AG08396 (cell line): ENCODE measurements around the gene TRIM25.

ENCODE experiments used
- DNase-seq: peaks from one replicate; pipeline ENCODE4 v3.0.0; 2012; ENCODE audit warnings: low spot score, mixed read lengths

Gene TRIM25

GRCh38 chr17:56896217-56896967 is 17.5 kb downstream of the TRIM25 start:
- DNase-seq: no peak

- DNase-seq: no peak
Observed at GRCh38 chr17:56894859-56895455, 18.9 kb downstream of the TRIM25 start.

- no peak for DNase-seq
Observed at GRCh38 chr17:56893503-56893902, 20.3 kb downstream of the TRIM25 start.

GRCh38 chr17:56892333-56892732 is 21.5 kb downstream of the TRIM25 start:
- DNase-seq: no peak

DNA sequence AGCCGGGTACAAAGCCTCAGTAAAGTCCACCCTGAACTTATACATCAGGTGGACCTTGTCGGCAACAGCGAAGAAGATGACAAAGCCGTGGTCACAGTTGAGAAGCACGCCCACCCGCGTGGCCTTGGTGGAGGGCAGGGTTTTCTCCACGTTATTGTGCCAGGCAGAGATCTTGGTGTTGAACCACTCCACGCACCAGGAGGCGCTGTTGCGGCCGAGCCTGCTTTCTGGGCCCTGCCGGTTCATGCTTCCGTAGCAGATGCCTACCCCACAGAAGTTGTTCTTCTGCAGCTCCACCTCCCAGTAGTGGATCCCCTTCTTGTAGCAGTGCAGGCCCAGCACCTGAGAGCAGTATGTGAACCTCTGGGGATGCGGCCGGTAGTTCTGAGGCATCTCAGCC is 22.1 kb downstream of the TRIM25 start:
- peak; percentile 39 for DNase-seq

- DNase-seq: no peak
Observed at GRCh38 chr17:56890906-56891674, 22.8 kb downstream of the TRIM25 start.

DNA sequence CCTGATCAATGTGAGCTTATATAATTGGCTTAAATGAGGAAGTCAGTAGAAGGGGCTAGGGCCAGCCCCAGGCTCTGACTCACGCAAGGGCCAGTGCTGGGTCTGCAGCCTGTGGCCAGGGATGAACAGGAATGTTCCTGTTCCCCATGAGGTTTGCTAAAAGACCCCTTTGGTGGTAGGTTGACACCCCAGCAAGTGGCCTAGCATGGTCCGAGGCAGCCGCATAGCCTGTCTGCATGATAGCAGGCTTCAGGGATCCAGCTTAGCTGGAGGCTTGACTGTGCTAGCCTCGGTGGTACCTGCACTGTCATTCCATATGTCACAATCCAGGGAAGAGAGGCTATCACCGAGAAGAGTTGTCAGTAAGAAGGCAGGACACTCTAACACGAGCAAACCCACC is 23.5 kb downstream of the TRIM25 start:
- no peak for DNase-seq

- no peak for DNase-seq
Observed at GRCh38 chr17:56887552-56888467, 26.0 kb downstream of the TRIM25 start.

GRCh38 chr17:56887105-56887504 is 26.7 kb downstream of the TRIM25 start:
- no peak for DNase-seq

DNA sequence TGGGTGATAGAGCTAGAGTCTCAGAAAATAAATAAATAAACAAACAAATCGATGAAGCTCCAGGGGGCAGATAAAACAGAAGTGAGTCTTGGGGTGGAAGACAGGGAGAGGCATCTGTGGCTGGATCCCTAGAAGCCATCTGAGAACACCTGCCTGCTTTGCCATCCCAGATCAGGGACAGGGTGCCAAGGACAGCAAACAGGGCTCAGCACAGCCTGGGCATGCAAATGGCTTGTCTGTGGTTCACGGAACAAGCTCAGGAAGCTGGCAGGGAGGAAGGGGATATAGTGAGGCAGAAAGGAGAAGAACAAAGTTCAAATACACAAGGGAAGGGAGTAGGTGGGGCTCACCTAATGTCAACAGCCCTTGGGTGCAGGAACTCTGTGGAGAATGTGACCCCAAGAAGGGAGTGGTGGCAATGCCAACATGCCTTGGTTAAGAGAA is 27.5 kb downstream of the TRIM25 start:
- DNase-seq: no peak

GRCh38 chr17:56885312-56885657 is 28.6 kb downstream of the TRIM25 start:
- DNase-seq: no peak

DNA sequence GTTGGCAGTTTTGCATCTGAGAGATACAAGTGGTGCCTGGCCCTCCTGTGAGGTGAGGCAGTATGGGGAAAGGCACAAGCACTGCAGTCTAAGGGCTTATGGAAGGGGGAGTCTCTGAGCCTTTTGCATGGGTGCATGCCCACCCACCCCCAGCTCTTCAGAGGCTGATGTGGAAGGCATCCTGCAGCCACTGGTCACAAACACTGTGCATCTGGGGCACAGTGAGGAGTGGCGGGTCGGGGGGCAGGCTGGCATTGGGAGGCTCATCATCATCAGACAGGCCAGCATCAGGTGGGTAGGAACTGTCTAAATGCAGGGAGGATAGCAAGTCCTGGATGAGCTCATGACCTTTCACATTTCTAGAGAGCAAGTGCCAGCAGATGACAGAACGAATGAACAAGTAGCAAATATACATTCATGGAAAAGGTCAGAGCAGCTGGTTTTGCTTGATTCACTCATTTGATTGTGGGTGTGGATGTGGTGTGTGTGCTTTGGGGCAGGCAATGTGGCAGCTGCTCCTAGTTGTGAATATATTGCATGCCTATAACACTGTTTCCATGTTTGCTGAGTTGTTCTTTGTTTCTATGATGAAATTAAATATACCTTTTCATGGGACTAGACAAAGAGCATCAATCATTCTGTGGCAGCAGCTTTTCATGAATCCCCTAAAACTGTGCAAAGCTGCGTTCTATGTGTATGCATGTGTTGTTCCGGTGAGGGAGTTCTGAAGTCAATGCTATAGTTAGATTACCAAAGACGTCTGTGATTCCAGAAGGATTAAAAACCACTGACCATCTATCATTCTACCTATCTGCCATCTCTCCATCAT is 29.2 kb downstream of the TRIM25 start:
- no peak for DNase-seq

DNA sequence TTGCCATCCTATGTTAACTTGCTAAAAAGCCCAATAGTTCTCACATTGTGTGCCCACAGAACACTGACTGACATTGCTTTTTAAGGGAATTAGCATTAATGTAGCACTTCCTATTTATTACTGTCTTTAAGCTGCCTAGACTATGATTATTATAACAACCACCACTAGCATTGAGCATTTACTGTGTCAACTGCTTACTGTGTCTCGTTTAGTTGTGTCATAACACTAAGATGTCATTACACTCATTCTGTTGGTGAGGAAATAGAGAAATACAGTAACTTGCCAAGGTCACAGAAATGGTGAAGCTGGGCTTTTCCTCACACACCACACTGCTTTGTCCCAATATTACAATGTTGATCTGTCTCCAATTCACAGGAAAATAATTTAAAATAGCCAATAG is 30.2 kb downstream of the TRIM25 start:
- no peak for DNase-seq

DNA sequence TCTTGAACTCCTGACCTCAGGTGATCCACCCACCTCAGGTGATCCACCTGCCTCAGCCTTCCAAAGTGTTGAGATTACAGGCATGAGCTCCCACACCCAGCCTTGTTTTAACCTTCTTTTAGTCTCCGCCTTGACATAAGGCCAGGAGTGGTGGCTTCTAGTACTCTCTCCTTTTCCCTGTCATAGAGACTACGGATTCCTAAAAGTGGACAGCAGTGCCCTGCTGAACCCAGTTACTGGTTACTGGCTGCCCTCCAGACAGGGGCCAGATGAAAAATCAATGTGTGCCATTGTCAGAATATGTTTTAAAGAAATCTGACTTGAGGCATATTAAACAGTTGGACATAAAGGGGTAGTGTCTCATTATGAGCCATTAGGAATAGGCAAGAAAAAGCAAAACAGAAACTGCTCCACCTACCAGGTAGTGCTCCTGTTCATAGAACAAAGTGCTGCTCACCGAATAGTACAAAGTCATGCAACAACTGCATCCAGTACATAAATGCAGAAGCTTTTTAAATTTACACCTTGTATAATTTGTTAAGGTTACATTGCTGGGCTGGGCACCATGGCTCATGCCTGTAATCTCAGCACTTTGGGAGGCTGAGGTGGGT is 32.1 kb downstream of the TRIM25 start:
- no peak for DNase-seq

DNA sequence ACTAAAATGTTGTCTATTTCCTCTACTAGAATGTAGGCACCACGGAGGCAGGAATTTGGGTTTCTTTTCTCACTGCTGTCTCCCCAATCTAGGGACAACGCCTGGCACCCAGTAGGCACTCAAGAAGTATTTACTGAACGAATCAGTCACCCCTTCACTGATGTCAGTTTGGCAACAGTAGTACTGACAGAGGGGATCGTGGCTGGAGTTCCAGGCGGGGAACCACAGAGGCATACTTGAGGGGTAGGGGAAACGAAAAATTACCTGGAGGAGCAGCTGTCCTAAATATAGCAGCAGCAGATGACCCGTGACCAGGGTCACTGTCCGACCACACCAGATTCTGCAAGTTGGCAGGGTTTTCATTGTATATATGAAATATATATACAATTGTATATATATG is 33.3 kb downstream of the TRIM25 start:
- DNase-seq: no peak

DNA sequence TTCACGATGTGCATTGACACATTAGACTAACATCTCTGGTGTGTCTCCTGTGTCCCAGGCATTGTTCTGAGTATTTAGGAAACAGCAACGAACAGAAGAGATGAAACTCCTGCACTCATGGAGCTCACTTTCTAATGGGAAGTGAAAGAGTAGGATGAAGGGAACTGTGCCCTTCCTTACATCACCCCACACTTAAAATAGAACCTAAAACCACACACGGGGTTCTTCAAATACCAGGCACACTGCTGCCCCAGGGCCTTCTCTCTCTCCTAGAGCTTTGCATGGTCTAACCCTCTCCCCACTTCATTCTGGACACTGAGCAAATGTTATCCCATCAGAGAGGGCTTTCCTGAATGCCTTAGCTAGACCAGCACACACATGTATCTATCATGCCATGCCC is 33.7 kb downstream of the TRIM25 start:
- DNase-seq: no peak

- DNase-seq: no peak
Observed at GRCh38 chr17:56879280-56879679, 34.6 kb downstream of the TRIM25 start.

GRCh38 chr17:56876766-56877179 is 37.1 kb downstream of the TRIM25 start:
- DNase-seq: no peak

DNA sequence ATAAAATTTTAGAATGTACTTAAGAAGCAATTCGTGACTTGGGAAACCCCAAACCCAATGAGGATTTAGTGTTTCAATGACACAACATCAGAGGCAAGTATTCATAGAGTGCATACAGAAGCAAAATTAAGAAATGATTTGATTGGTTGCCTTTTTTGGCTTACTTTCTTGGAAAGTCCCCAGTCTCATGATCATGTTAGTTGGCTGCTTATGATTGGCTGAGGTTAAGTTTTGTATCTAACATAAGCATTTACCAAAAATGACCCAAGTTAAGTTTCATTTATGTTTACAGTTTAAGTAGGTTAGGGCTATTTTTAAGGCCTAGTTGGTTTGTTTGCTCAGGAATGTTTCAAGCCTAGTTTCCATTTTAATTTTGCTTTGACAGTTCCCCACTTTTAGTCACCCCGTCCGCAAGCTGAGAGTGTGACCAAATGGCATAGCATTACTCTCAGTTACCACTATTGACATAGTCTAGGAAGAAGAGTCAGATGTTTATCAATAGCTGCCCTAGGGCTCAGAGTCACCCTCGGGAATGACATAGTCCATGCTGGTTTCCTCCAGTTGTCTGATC is 43.7 kb downstream of the TRIM25 start:
- no peak for DNase-seq

- no peak for DNase-seq
Observed at GRCh38 chr17:56868716-56869115, 45.1 kb downstream of the TRIM25 start.
